Measurements from ENCODE around the gene ADAMTSL2. TPM values are rescaled to one million over a fixed set of nuclear protein-coding genes. Genes with fewer than 3 reads are reported as not detected.

The ADAMTSL2 gene
- total RNA-seq, 4 donors from 2014 or later = 0.34 to 0.75 (median 0.57) TPM

DNA sequence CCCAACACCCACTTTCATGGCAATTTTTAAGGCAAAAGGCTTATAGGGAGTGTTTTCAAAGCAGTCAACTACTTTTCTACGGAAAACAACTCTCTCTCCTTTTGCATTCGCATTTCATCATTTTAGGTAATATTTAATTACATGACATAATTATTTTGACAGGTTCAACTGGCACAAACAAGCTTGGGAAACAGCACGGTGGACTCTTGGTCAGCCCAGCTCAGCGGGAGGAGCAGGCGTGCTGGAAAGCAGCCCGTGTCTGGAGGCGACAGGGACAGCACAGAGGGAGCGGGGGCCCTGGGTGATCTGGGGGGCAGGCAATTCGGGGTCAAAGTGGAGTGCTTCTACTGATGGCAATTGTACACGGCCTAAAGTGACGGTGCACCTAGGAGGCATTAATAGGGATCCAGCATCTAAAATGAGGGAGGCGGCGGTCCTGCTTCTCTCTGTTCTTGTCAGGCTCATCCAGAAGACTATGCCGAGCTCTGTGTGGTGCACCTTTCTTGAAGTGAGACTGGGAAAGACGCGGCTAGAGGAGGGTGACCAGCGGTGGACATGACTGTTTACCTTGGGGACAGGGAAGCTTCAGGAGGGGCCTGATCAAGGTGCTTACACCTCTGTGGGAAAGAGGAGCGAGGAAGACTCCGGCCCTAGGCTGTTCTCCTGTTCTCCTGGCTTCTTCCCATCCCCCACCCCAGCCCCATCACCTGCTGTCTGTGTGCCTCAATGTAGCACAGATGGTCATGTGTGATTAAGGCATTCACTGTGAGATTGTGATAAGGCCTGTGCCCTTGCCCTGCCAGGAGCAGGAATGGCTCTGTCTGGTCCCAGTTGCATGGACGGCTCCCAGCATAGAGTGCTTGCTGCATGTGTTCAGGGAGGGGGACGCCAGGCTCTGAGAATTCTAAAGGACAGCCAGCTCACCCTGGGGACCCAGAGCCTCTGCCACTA, 13.1 kb upstream of the ADAMTSL2 start:
- TF ChIP-seq, protein P1, sequence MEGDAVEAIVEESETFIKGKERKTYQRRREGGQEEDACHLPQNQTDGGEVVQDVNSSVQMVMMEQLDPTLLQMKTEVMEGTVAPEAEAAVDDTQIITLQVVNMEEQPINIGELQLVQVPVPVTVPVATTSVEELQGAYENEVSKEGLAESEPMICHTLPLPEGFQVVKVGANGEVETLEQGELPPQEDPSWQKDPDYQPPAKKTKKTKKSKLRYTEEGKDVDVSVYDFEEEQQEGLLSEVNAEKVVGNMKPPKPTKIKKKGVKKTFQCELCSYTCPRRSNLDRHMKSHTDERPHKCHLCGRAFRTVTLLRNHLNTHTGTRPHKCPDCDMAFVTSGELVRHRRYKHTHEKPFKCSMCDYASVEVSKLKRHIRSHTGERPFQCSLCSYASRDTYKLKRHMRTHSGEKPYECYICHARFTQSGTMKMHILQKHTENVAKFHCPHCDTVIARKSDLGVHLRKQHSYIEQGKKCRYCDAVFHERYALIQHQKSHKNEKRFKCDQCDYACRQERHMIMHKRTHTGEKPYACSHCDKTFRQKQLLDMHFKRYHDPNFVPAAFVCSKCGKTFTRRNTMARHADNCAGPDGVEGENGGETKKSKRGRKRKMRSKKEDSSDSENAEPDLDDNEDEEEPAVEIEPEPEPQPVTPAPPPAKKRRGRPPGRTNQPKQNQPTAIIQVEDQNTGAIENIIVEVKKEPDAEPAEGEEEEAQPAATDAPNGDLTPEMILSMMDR (IDR thresholded peaks at IDR 0.05; ENCODE audit: low read depth) = no peak

DNA sequence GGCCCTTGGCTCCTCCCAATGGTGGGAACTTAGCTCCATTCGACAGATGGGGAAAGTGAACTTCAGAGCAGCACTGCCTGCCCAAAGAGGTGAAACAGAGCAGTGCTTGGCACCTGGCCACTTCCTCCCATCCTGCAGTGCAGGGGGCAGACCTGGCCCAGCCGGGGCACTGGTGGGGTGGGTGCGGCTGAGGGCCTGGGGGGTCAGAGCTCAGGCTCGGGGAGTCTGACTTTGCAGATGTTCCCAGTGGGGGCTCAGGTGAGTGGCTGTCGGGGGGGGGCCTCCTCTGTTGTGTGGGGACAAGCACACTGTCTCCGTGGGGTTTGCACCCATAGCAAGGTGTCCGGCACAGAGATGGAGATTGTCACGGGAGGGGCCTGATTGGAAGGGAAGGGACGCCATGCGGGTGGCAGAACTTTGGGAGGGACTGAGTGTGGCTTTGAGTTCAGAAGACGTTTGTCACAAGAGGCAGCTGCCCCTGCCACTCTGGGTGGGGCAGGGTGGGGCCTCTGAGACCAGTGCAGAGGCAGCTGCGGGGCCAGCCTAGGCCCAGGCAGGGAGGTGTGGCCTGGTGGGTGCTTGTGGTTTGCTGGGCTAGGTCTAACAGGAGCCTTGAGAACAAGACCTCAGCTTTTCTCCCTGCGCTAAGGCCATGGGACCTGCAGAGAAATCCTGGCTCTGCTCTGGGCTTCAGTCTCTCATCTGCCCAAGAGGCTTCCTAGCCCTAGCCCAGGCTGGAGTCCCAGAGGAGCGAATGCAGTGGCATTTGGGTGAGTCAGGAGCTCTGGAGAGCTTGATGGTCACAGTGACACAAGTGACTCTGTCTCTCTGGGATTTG, 12.2 kb upstream of the ADAMTSL2 start:
- TF ChIP-seq, protein P1 (IDR thresholded peaks at IDR 0.05; ENCODE audit: low read depth) = no peak

DNA sequence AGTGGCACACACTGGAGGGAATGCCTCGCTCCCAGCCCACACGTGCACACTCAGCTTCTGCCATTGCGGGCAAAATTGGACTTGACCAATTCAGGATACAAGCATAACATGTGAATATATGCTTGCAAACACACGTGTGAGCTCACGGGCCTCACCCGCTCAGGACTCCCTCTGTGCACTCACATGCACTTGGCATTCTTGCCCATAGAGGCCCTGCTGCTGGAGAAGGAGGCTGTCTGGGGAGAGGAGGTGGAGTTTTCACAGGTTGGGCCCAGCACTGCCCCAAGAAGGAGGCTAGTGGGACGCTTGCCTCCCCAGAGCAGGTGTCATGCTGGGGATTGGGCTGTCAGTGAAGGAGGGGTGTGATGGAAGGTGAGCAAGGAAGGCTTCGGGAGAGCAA, 11.4 kb upstream of the ADAMTSL2 start:
- TF ChIP-seq, protein P1 (IDR thresholded peaks at IDR 0.05; ENCODE audit: low read depth) = no peak

DNA sequence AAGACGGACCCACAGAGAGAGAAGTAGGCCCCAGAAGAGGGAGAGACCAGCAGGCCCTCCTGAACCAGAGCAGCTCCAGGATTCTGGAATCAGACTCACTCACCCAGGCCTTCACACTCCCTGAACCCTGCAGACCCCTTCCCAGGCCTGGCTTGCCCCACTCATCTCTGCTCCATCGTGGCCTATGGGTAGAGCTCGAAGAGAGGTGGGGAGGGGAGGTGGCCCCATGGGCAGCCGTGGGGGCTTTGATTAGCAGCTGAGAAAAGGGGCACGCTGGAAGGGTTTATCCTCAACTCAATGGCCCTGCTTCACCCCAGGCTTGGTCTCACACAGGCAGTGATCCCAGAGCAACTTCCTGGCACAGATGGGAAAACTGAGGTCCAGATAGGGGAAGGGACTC, 10.4 kb upstream of the ADAMTSL2 start:
- TF ChIP-seq, protein P1 (IDR thresholded peaks at IDR 0.05; ENCODE audit: low read depth) = no peak

DNA sequence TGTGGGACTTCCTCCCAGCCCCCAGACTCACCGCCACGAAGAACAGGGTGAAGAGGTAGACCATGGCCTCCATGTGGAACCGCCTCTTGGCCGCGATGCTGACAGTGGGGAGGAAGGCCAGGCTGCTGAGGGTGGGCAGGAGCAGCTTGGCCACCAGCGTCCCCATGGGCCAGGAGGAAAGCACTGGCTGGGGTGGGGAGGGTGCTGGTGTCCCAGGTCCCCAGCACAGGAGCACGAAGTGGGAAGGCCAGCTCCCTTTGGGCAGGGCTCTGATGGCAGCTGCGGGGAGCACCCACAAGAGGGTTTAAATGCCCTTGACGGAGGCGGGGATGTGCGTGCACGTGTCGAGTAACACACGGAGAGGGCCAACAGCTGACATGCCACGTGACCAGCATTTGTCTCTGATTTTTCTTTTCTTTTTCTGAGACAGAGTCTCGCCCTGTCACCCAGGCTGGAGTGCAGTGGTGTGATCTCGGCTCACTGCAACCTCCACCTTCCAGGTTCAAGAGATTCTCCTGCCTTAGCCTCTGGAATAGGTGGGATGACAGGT, 9.8 kb upstream of the ADAMTSL2 start, which contains the start of gene MYMK:
Gene MYMK, minus strand, starts transcription at position 281 of the 550 bp plus-strand sequence. Its CDS starts 115 bp downstream, at position 166.
- TF ChIP-seq, protein P1 (IDR thresholded peaks at IDR 0.05; ENCODE audit: low read depth) = no peak

DNA sequence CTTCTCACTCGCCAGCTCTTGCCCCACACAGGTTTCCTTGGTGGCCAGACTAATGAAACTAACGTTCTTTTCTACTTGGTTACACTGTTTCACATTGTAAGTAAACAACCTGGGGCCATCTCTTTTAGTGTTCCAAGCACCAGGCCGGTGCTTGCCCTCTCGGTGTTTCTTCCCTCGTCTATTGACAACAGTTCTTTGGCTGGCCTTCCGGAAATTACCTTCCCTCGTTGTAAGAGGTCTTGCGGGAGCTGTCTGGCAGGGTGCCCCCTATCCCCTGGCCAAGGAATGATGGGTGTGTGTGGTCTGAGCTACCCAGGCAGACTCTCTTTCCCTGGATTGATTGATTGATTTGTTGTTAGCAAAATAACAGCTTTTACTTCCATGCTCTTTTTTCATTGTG, 8.8 kb upstream of the ADAMTSL2 start:
- TF ChIP-seq, protein P1 (IDR thresholded peaks at IDR 0.05; ENCODE audit: low read depth) = no peak

Data from subcutaneous adipose tissue (tissue), 4 donors.